Transverse colon (tissue), 4 donors: ENCODE data around the gene ERC2. TPM values are rescaled to one million over a fixed set of nuclear protein-coding genes. Genes with fewer than 3 reads are reported as not detected.
A peak's percentile ranks its signal among the peaks of the same experiment; 100 is the strongest.

ENCODE experiments used
- DNase-seq: peaks from one replicate; pipeline ENCODE4 v3.0.0-alpha.2; 2019
- H3K27ac ChIP-seq, 4 donors: fragments of 200-600 bp; sonication (generic); 2 replicates each; pipeline ENCODE4 v1.5.1; 2016 to 2018; ENCODE audit warnings: inconsistent platforms in 4 of 4
- H3K27me3 ChIP-seq: fragments of 200-600 bp; sonication (generic); 2 replicates; pipeline ENCODE4 v1.5.1; 2017; ENCODE audit warnings: inconsistent platforms
- H3K36me3 ChIP-seq, 4 donors: fragments of 200-600 bp; sonication (generic); 2 replicates each; pipeline ENCODE4 v1.5.1; 2017 to 2019; ENCODE audit warnings: inconsistent platforms in 4 of 4
- H3K4me1 ChIP-seq, 4 donors: fragments of 200-600 bp; sonication (generic); 2 replicates each; pipeline ENCODE4 v1.5.1; 2017 to 2020; ENCODE audit warnings: inconsistent platforms in 4 of 4
- H3K4me3 ChIP-seq, 4 donors: fragments of 200-600 bp; sonication (generic); 1 replicate in 1 of 4; 2 replicates in 3 of 4; pipeline versions ENCODE4 v1.5.1 to v1.6.1; 2017 to 2019; ENCODE audit warnings: inconsistent platforms in 4 of 4
- H3K9me3 ChIP-seq, 2 donors: fragments of 200-600 bp; sonication (generic); 2 replicates each; pipeline ENCODE4 v1.5.1; 2017 to 2019; ENCODE audit warnings: inconsistent platforms in 2 of 2
- EP300 ChIP-seq: sonication (generic); formaldehyde crosslinking; IDR thresholded peaks from one replicate; pipeline ENCODE4 v1.6.1; 2017; ENCODE audit warnings: antibody characterized with exemption, low read depth
- POLR2A ChIP-seq: fragments of 450-650 bp; IDR thresholded peaks from one replicate; pipeline ENCODE4 v1.6.1; 2016; ENCODE audit warnings: antibody characterized with exemption, mild to moderate bottlenecking, moderate library complexity
- POLR2AphosphoS5 ChIP-seq, 3 donors: sonication (generic); formaldehyde crosslinking; IDR thresholded peaks; one replicate each; pipeline ENCODE4 v1.6.1; 2016; ENCODE audit warnings: antibody characterized with exemption in 3 of 3
- WGBS, 2 donors: methylation state at CpG; one replicate each; pipeline ENCODE4 v1.1.5; 2018; ENCODE audit warnings: low coverage in 1 of 2; 5-methylcytosine and 5-hydroxymethylcytosine counted together
- in situ Hi-C, 4 donors: fragments of 200-750 bp; cut with MboI; loops; one replicate each; pipeline versions ENCODE4 v1.15.0 to v1.15.1; 2017; ENCODE audit warnings: low sequenced_read_pairs in 3 of 4, low pct_ligation_motif_present in 1 of 4, low pct_unique_long_range_greater_than_20kb in 1 of 4
- intact Hi-C: fragments of 100-400 bp; cut with DNase I; formaldehyde crosslinking; loops from one replicate; pipeline ENCODE4 v1.15.1; 2023; ENCODE audit warnings: low total_unique reads
- total RNA-seq, 4 donors: library from RNA; depleted of rRNA; stranded (reverse); fragments of >200 nt; gene quantifications; one replicate each; pipeline ENCODE4 v1.1.0, GENCODE V29; 2016
- TF ChIP-seq, protein P1 (sequence below), 5 experiments: fragments of 200-600 bp in 3 of 5; fragments of 450-650 bp in 2 of 5; sonication (generic) in 3 of 5; IDR thresholded peaks; 1 replicate in 2 of 5; 2 replicates in 3 of 5; pipeline ENCODE4 v1.5.1; 2016 to 2017; ENCODE audit warnings: antibody characterized with exemption in 5 of 5, inconsistent platforms in 3 of 5, mild to moderate bottlenecking in 2 of 5, moderate library complexity in 1 of 5

ERC2 gene
- total RNA-seq, 4 donors from 2014 or later = 0.41 to 1.3 TPM; not detected in 2

DNA sequence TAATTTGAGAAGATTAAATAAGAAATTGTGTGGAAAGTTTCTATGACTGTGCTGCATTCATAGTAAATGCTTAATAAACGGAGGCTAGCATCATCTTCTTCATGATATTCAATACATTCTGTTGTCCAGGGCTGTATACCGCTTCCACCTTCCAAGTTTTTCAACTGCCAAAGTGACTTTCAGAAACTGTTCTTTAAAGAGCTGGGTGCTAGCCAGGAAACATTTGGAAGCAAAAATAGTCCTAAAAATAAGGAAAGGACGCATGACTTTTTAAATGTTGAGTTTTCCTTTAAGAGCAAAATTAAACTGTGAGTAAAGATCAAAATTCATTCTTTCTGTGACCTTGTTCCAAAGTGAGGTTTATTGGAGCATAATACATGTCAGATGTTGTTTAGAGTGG, 9.4 kb upstream of the ERC2 start:
- WGBS, 2 donors = 65 to 74% methylated on average over 3 of the region's 3 CpGs
- in situ Hi-C loops (no loop called here), intact Hi-C loops (no loop called here)
- H3K4me1 ChIP-seq = no peaks in the 10 kb centered on the region
- H3K36me3 ChIP-seq = no peaks in the 10 kb centered on the region
- DNase-seq = no peak
- H3K9me3 ChIP-seq = no peaks in the 10 kb centered on the region
- no peak overlapping the region for H3K4me3 ChIP-seq
- peaks cover 36% of the 10 kb centered on the region for H3K27me3 ChIP-seq
- no peak overlapping the region for H3K27ac ChIP-seq
- TF ChIP-seq, protein P1, sequence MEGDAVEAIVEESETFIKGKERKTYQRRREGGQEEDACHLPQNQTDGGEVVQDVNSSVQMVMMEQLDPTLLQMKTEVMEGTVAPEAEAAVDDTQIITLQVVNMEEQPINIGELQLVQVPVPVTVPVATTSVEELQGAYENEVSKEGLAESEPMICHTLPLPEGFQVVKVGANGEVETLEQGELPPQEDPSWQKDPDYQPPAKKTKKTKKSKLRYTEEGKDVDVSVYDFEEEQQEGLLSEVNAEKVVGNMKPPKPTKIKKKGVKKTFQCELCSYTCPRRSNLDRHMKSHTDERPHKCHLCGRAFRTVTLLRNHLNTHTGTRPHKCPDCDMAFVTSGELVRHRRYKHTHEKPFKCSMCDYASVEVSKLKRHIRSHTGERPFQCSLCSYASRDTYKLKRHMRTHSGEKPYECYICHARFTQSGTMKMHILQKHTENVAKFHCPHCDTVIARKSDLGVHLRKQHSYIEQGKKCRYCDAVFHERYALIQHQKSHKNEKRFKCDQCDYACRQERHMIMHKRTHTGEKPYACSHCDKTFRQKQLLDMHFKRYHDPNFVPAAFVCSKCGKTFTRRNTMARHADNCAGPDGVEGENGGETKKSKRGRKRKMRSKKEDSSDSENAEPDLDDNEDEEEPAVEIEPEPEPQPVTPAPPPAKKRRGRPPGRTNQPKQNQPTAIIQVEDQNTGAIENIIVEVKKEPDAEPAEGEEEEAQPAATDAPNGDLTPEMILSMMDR (IDR thresholded peaks at IDR 0.05) = no peak
- no peak for TF ChIP-seq EP300
- TF ChIP-seq POLR2A = no peak
- no peak for TF ChIP-seq POLR2AphosphoS5 (IDR thresholded peaks at IDR 0.05)

DNA sequence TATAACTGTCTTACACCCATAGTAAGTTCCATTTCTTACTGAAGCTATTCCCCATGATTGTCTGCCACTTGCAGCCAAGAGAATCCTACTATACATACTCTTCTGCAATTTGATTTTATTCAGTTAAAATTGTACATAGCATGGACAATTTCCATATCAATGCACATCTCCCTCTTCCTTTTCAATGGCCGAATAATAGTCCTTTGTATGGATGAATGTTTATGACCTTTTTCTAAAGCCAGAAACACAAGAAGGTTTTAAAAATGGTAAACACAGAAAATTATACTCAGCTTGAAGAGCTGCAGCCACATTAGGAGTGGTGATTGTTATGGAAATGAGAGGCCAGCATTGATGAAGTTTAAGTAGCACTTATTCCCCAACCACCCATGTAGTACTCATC, 8.5 kb upstream of the ERC2 start:
- in situ Hi-C loops = no loop called here
- Histone ChIP-seq H3K4me3 (no peak overlapping the region), H3K36me3 (no peaks in the 10 kb centered on the region), H3K27me3 (peaks cover 32% of the 10 kb centered on the region), H3K27ac (no peak overlapping the region), H3K4me1 (no peaks in the 10 kb centered on the region), H3K9me3 (no peaks in the 10 kb centered on the region)
- no peak for TF ChIP-seq EP300
- no peak for TF ChIP-seq POLR2A
- TF ChIP-seq POLR2AphosphoS5 (IDR thresholded peaks at IDR 0.05) = no peak
- DNase-seq = no peak
- intact Hi-C loops = no loop called here
- 73 to 80% methylated on average over 1 of the region's 1 CpG for WGBS, 2 donors

DNA sequence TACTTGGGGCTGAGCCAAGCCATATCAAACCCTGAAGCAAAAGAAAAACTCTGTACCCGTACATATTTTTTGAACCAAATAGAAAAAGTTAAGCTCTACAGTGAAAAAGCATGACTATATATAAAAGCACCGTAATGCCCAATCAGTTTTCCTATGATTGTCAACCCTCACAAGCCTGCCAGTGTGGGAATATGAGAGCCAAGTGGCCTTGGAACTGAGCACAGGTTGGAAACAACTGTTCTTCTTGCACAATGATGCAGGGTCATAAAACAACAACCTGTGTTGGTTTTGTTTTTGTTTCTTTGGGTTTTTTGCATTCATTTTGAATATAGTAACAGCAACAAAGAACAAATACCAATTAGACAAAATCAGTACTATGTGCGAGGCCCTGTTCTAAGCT, 3.5 kb upstream of the ERC2 start:
- Histone ChIP-seq H3K27ac (no peak overlapping the region), H3K4me3 (no peak overlapping the region), H3K27me3 (peaks cover 64% of the 10 kb centered on the region), H3K9me3 (no peaks in the 10 kb centered on the region), H3K36me3 (no peaks in the 10 kb centered on the region), H3K4me1 (peaks cover 6 to 17% (median 10%) of the 10 kb centered on the region in 4 donors)
- in situ Hi-C loops (no loop called here), intact Hi-C loops (no loop called here)
- TF ChIP-seq, protein P1 (IDR thresholded peaks at IDR 0.05) = no peak
- no peak for TF ChIP-seq EP300
- no peak for TF ChIP-seq POLR2A
- TF ChIP-seq POLR2AphosphoS5 (IDR thresholded peaks at IDR 0.05) = no peak
- 74 to 85% methylated on average over 3 of the region's 3 CpGs for WGBS, 2 donors
- no peak for DNase-seq

DNA sequence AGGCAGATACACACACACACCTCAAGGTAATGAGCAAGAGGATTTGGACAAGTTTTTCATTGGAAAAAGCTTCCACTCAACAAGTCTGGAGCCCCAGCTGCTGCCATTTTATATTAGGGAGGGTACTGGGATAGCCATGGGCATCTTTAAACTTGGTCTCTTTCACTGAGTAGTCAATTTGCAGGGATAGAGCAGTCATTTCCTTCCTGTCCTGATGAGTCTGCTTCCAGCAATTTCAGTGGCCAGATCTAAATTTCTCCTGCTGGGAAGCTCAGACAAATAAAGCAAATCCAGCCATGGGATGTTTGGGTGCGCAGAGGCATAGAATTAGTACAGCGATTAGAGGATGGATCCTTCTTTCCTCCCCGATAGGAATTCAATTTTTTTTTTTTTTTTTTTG, 874 bp upstream of the ERC2 start:
- WGBS, 2 donors = 85 to 88% methylated on average over 3 of the region's 3 CpGs
- Histone ChIP-seq H3K27me3 (peaks cover 72% of the 10 kb centered on the region), H3K9me3 (no peaks in the 10 kb centered on the region), H3K36me3 (no peaks in the 10 kb centered on the region), H3K4me3 (no peak overlapping the region), H3K4me1 (peaks cover 6 to 18% (median 10%) of the 10 kb centered on the region in 4 donors), H3K27ac (no peak overlapping the region)
- DNase-seq = no peak
- intact Hi-C loops (no loop called here), in situ Hi-C loops (no loop called here)
- TF ChIP-seq EP300 (no peak), POLR2A (no peak), POLR2AphosphoS5 (IDR thresholded peaks at IDR 0.05) (no peak)
- TF ChIP-seq, protein P1 (IDR thresholded peaks at IDR 0.05) = no peak

DNA sequence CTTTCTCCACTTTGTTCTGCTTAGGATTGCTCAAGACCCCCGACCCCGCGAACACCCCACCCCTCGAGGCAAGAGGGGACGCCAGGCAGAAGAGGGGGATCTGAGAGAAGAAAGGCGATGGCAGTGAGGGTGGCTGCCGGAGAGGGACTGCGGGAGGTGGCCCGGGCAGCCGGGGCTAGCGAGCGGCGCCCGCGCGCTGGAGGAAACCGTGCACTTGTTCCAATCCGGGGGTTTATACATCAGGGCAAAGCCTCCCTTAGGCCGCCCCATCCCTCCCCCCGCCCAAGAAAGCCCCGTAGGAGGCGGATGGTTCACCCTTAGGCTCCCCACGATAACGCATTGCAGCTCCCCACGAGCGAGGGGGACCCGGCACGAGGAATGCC, 475 bp downstream of the ERC2 start:
- in situ Hi-C loops = no loop called here
- no peak overlapping the region for H3K27ac ChIP-seq
- H3K4me3 ChIP-seq = peak overlapping the region in 3 of 4 donors; percentile 31 to 54 (median 45)
- DNase-seq = no peak
- no peaks in the 10 kb centered on the region for H3K36me3 ChIP-seq
- intact Hi-C loops = no loop called here
- peaks cover 71% of the 10 kb centered on the region for H3K27me3 ChIP-seq
- 12% methylated on average over 18 of the region's 28 CpGs; no CpG with 5 or more reads in 1 of the 2 donors for WGBS, 2 donors
- H3K4me1 ChIP-seq = peaks cover 6 to 18% (median 10%) of the 10 kb centered on the region in 4 donors
- TF ChIP-seq POLR2AphosphoS5 (IDR thresholded peaks at IDR 0.05) = no peak
- no peak for TF ChIP-seq EP300
- TF ChIP-seq, protein P1 (IDR thresholded peaks at IDR 0.05) = no peak
- H3K9me3 ChIP-seq = no peaks in the 10 kb centered on the region
